HG03095 (cell line): ENCODE results near the gene DOLPP1.
A peak's percentile ranks its signal among the peaks of the same experiment; 100 is the strongest.

Experiments used
- ATAC-seq: cut with Tn5 transposase; IDR thresholded peaks from one replicate; pipeline ENCODE4 v1.9.1; 2021; ENCODE audit warnings: moderate library complexity; ENCODE audit not compliant: unreplicated experiment

DOLPP1 gene

DNA sequence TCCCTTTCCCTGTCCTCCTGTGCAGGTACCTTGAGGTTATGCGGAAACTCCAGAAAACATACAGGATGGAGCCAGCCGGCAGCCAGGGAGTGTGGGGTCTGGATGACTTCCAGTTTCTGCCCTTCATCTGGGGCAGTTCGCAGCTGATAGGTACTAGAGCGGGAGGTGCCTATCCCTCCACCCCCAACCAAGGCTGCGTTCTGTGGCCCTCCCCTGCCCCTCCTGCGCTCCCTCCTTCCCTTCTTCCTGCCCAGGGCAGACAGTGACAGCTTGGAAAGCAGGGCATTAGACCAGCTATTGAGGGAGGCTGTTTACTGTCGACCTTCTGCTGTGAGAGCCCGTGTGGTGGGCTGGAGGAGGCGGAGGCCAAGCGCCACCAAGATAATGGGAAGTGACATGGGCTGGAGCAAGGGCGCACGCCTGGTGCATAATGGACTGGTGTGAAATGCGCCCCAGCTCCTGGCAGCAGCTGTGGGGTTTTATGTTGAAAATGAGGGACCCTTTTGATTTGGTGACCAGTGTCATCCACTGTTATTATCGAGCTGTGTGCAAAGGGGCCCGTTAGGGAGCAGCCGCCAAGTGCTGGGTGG, 55.6 kb downstream of the DOLPP1 start:
- no peak for ATAC-seq

GRCh38 chr9:129137292-129138143, 56.6 kb downstream of the DOLPP1 start:
- no peak for ATAC-seq

DNA sequence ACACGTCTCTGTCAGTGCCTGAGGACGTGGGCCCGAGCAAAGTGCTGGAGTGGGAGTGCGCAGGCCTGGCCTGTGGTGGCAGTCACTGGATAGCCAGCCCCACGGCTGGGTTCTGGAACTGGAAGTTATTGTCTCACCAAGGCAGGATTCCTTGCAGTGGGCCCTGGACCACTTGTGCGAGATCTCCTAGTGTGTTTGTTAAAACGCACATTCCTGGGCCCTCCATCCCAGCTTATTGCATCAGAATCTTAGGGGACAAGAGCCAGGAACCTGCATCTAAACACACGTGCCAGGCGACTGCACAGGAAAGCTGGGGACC, 57.2 kb downstream of the DOLPP1 start:
- no peak for ATAC-seq

GRCh38 chr9:129138476-129139232, 57.7 kb downstream of the DOLPP1 start:
- no peak for ATAC-seq

- ATAC-seq = no peak
These were observed 58.5 kb downstream of the DOLPP1 start for GRCh38 chr9:129139233-129139992.

DNA sequence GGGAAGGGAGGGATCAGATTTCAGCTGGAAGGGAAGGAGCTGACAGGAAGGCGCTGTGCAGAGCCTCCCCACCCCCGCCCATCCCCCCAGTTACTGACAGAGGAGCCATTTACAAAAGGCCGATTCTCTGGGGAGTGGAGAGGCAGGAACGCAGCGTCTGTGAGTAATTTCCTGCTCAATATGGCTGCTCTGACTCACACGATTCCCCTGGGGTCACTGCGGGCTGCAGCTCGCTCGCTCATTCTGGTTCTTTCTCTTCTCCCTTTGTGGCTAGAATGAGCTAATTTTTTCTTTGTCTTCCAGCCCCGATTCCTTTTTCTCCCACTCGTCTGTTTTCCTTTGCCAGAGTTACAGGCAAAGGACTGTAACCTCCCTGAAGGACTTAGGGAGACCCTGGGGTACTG, 59.1 kb downstream of the DOLPP1 start:
- peak; percentile 49 for ATAC-seq
